Measurements from ENCODE around the gene CCBE1.

The CCBE1 gene

GRCh38 chr18:59416818-59417217 lies 280.4 kb downstream of the CCBE1 start:
- Histone ChIP-seq H3K36me3 (replicated peaks in 1 of 2; ENCODE audit: control insufficient read depth in 2 of 2, insufficient read depth in 2 of 2, low read length in 2 of 2) (no peaks in the 10 kb centered on the region), H3K9ac (ENCODE audit: low read depth, low read length, poor library complexity) (no peak overlapping the region), H2AFZ (ENCODE audit: low read length) (no peak overlapping the region), H2BK5ac (ENCODE audit: low read length) (no peak overlapping the region), H3K4ac (ENCODE audit: low read length) (no peak overlapping the region), H3K9me3 (replicated peaks in 1 of 2; ENCODE audit: control insufficient read depth in 2 of 2, insufficient read depth in 1 of 2, low read depth in 1 of 2, low read length in 2 of 2) (no peaks in the 10 kb centered on the region), H2BK15ac (ENCODE audit: low read length) (no peak overlapping the region), H4K91ac (ENCODE audit: low read depth, low read length, poor library complexity) (no peak overlapping the region), H3K4me1 (ENCODE audit: control insufficient read depth in 2 of 2, insufficient read depth in 1 of 2, low read depth in 1 of 2, low read length in 2 of 2) (no peaks in the 10 kb centered on the region), H3K18ac (ENCODE audit: low read length) (no peak overlapping the region), H3K4me3 (ENCODE audit: low read length in 2 of 2) (no peak overlapping the region), H4K8ac (ENCODE audit: low read depth, low read length) (no peak overlapping the region), H3K4me2 (ENCODE audit: insufficient read depth, low read length, poor library complexity, severe bottlenecking) (no peak overlapping the region), H3K27me3 (ENCODE audit: control insufficient read depth in 3 of 3, insufficient read depth in 3 of 3, low read depth in 1 of 3, low read length in 3 of 3) (peaks cover 0 to 18% (median 0%) of the 10 kb centered on the region in 3 experiments), H3K14ac (ENCODE audit: low read length) (no peak overlapping the region), H2BK120ac (ENCODE audit: low read depth, low read length) (no peak overlapping the region), H3K79me1 (ENCODE audit: low read depth, low read length) (no peaks in the 10 kb centered on the region), H2AK5ac (ENCODE audit: low read depth, low read length) (no peak overlapping the region), H3K27ac (replicated peaks; ENCODE audit: low read length) (no peak overlapping the region), H2BK12ac (ENCODE audit: low read length) (no peak overlapping the region), H3K23ac (ENCODE audit: low read depth, low read length, poor library complexity) (no peak overlapping the region)
- WGBS, 2 donors (ENCODE audit: extremely low coverage in 2 of 2, insufficient read length in 2 of 2, insufficient replicate concordance in 1 of 2) = no CpG with 5 or more reads among the region's 1 CpG
- no peak for DNase-seq (ENCODE audit: low spot score)

DNA sequence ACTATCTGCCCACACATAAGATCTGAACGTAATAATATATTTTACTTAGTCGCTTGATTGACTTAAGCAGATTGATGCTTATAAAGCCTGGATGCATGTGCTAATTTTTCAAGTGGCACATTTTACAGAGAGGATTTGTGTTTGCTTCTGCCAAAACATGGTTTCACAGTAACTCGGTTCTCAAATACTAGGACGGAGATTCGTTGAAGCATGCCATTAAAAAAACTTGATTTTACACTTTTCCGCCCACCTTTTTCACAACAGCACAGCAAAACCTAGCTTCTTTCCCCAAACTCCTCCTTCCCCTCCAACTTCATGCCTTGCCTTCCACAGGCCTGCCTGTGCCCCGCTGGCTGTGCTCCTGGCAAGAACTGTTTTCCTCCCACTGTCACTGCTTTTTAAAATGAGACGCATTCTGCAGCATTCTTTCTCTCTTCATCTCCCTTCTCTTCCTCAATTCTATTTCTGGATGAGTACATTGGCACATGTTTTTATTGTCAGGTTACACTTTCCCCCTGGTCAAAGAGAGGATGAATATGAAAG lies 283.0 kb downstream of the CCBE1 start:
- Histone ChIP-seq H3K36me3 (replicated peaks in 1 of 2; ENCODE audit: control insufficient read depth in 2 of 2, insufficient read depth in 2 of 2, low read length in 2 of 2) (no peaks in the 10 kb centered on the region), H3K27ac (replicated peaks; ENCODE audit: low read length) (no peak overlapping the region), H4K8ac (ENCODE audit: low read depth, low read length) (no peak overlapping the region), H2BK12ac (ENCODE audit: low read length) (no peak overlapping the region), H2AK5ac (ENCODE audit: low read depth, low read length) (no peak overlapping the region), H3K14ac (ENCODE audit: low read length) (no peak overlapping the region), H2AFZ (ENCODE audit: low read length) (no peak overlapping the region), H3K9me3 (replicated peaks in 1 of 2; ENCODE audit: control insufficient read depth in 2 of 2, insufficient read depth in 1 of 2, low read depth in 1 of 2, low read length in 2 of 2) (no peaks in the 10 kb centered on the region), H3K4me1 (ENCODE audit: control insufficient read depth in 2 of 2, insufficient read depth in 1 of 2, low read depth in 1 of 2, low read length in 2 of 2) (no peaks in the 10 kb centered on the region), H3K27me3 (ENCODE audit: control insufficient read depth in 3 of 3, insufficient read depth in 3 of 3, low read depth in 1 of 3, low read length in 3 of 3) (peaks cover 0 to 3% (median 0%) of the 10 kb centered on the region in 3 experiments), H2BK120ac (ENCODE audit: low read depth, low read length) (no peak overlapping the region), H4K91ac (ENCODE audit: low read depth, low read length, poor library complexity) (no peak overlapping the region), H2BK5ac (ENCODE audit: low read length) (no peak overlapping the region), H3K9ac (ENCODE audit: low read depth, low read length, poor library complexity) (no peak overlapping the region), H3K23ac (ENCODE audit: low read depth, low read length, poor library complexity) (no peak overlapping the region), H3K4me3 (ENCODE audit: low read length in 2 of 2) (no peak overlapping the region), H2BK15ac (ENCODE audit: low read length) (no peak overlapping the region), H3K4ac (ENCODE audit: low read length) (no peak overlapping the region), H3K4me2 (ENCODE audit: insufficient read depth, low read length, poor library complexity, severe bottlenecking) (no peak overlapping the region), H3K79me1 (ENCODE audit: low read depth, low read length) (no peaks in the 10 kb centered on the region), H3K18ac (ENCODE audit: low read length) (no peak overlapping the region)
- 100% methylated on average over 1 of the region's 8 CpGs; no CpG with 5 or more reads in 1 of the 2 donors for WGBS, 2 donors (ENCODE audit: extremely low coverage in 2 of 2, insufficient read length in 2 of 2, insufficient replicate concordance in 1 of 2)
- no peak for DNase-seq (ENCODE audit: low spot score)

- Histone ChIP-seq H3K79me1 (ENCODE audit: low read depth, low read length) (no peaks in the 10 kb centered on the region), H3K4me2 (ENCODE audit: insufficient read depth, low read length, poor library complexity, severe bottlenecking) (no peak overlapping the region), H3K9me3 (replicated peaks in 1 of 2; ENCODE audit: control insufficient read depth in 2 of 2, insufficient read depth in 1 of 2, low read depth in 1 of 2, low read length in 2 of 2) (no peaks in the 10 kb centered on the region), H2BK5ac (ENCODE audit: low read length) (no peak overlapping the region), H2AK5ac (ENCODE audit: low read depth, low read length) (no peak overlapping the region), H4K91ac (ENCODE audit: low read depth, low read length, poor library complexity) (no peak overlapping the region), H3K4ac (ENCODE audit: low read length) (no peak overlapping the region), H3K18ac (ENCODE audit: low read length) (no peak overlapping the region), H3K9ac (ENCODE audit: low read depth, low read length, poor library complexity) (no peak overlapping the region), H2AFZ (ENCODE audit: low read length) (peak overlapping the region; percentile 9), H2BK12ac (ENCODE audit: low read length) (no peak overlapping the region), H3K36me3 (replicated peaks in 1 of 2; ENCODE audit: control insufficient read depth in 2 of 2, insufficient read depth in 2 of 2, low read length in 2 of 2) (no peaks in the 10 kb centered on the region), H3K27me3 (ENCODE audit: control insufficient read depth in 3 of 3, insufficient read depth in 3 of 3, low read depth in 1 of 3, low read length in 3 of 3) (peaks cover 0 to 3% (median 0%) of the 10 kb centered on the region in 3 experiments), H3K14ac (ENCODE audit: low read length) (no peak overlapping the region), H2BK120ac (ENCODE audit: low read depth, low read length) (no peak overlapping the region), H3K23ac (ENCODE audit: low read depth, low read length, poor library complexity) (no peak overlapping the region), H4K8ac (ENCODE audit: low read depth, low read length) (no peak overlapping the region), H3K27ac (replicated peaks; ENCODE audit: low read length) (no peak overlapping the region), H3K4me3 (ENCODE audit: low read length in 2 of 2) (no peak overlapping the region), H3K4me1 (ENCODE audit: control insufficient read depth in 2 of 2, insufficient read depth in 1 of 2, low read depth in 1 of 2, low read length in 2 of 2) (peaks cover 0 to 3% of the 10 kb centered on the region in 2 donors), H2BK15ac (ENCODE audit: low read length) (no peak overlapping the region)
- no CpG with 5 or more reads among the region's 13 CpGs for WGBS, 2 donors (ENCODE audit: extremely low coverage in 2 of 2, insufficient read length in 2 of 2, insufficient replicate concordance in 1 of 2)
- peak; percentile 90 for DNase-seq (ENCODE audit: low spot score)
Observed at GRCh38 chr18:59402432-59403090, 294.7 kb downstream of the CCBE1 start.

DNA sequence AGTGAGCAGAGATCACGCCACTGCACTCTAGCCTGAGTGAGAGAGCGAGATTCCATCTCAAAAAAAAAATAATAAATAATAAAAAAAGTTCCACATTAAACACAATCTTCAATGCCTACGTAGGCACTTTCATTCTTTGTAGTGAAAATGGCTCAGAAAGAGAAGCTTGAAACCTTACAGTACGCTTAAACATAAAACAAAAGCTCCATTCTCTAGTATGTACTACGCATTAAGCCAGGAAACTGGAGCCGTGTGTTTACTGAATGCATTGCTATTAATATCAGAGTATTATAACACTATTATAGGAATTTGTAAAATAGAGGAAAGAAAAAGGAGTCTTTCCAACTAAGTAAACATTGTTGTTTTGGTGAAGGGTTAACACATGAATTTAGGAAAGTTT lies 296.8 kb downstream of the CCBE1 start:
- no CpG with 5 or more reads among the region's 6 CpGs for WGBS, 2 donors (ENCODE audit: extremely low coverage in 2 of 2, insufficient read length in 2 of 2, insufficient replicate concordance in 1 of 2)
- peaks cover 0 to 12% of the 10 kb centered on the region in 2 donors for H3K4me1 ChIP-seq (ENCODE audit: control insufficient read depth in 2 of 2, insufficient read depth in 1 of 2, low read depth in 1 of 2, low read length in 2 of 2)

More for the DNA sequence above, 296.8 kb downstream of the CCBE1 start:
- Histone ChIP-seq H2AFZ (ENCODE audit: low read length) (no peak overlapping the region), H3K27ac (replicated peaks; ENCODE audit: low read length) (no peak overlapping the region), H3K4me3 (ENCODE audit: low read length in 2 of 2) (no peak overlapping the region), H3K9me3 (replicated peaks in 1 of 2; ENCODE audit: control insufficient read depth in 2 of 2, insufficient read depth in 1 of 2, low read depth in 1 of 2, low read length in 2 of 2) (no peaks in the 10 kb centered on the region), H2BK120ac (ENCODE audit: low read depth, low read length) (no peak overlapping the region), H3K36me3 (replicated peaks in 1 of 2; ENCODE audit: control insufficient read depth in 2 of 2, insufficient read depth in 2 of 2, low read length in 2 of 2) (no peaks in the 10 kb centered on the region), H3K14ac (ENCODE audit: low read length) (no peak overlapping the region), H2BK15ac (ENCODE audit: low read length) (no peak overlapping the region), H3K27me3 (ENCODE audit: control insufficient read depth in 3 of 3, insufficient read depth in 3 of 3, low read depth in 1 of 3, low read length in 3 of 3) (peaks cover 0 to 11% (median 0%) of the 10 kb centered on the region in 3 experiments), H4K91ac (ENCODE audit: low read depth, low read length, poor library complexity) (no peak overlapping the region), H4K8ac (ENCODE audit: low read depth, low read length) (no peak overlapping the region), H3K4ac (ENCODE audit: low read length) (no peak overlapping the region), H3K9ac (ENCODE audit: low read depth, low read length, poor library complexity) (no peak overlapping the region), H2BK5ac (ENCODE audit: low read length) (no peak overlapping the region), H2AK5ac (ENCODE audit: low read depth, low read length) (no peak overlapping the region), H3K23ac (ENCODE audit: low read depth, low read length, poor library complexity) (no peak overlapping the region), H3K18ac (ENCODE audit: low read length) (no peak overlapping the region), H2BK12ac (ENCODE audit: low read length) (no peak overlapping the region), H3K4me2 (ENCODE audit: insufficient read depth, low read length, poor library complexity, severe bottlenecking) (no peak overlapping the region), H3K79me1 (ENCODE audit: low read depth, low read length) (no peaks in the 10 kb centered on the region)
- no peak for DNase-seq (ENCODE audit: low spot score)
